Measurements from ENCODE around the gene CHD5.

The CHD5 gene

GRCh38 chr1:6172549-6172948, 7.6 kb downstream of the CHD5 start:
- TF ChIP-seq CTCF (IDR thresholded peaks at IDR 0.05; ENCODE audit: borderline replicate concordance, insufficient read depth, low read depth, low read length) = no peak
- no peak overlapping the region for H3K4me3 ChIP-seq (ENCODE audit: low read depth, low read length)

- TF ChIP-seq CTCF (IDR thresholded peaks at IDR 0.05; ENCODE audit: borderline replicate concordance, insufficient read depth, low read depth, low read length) = no peak
- no peak overlapping the region for H3K4me3 ChIP-seq (ENCODE audit: low read depth, low read length)
Measured at GRCh38 chr1:6171548-6172124, 8.5 kb downstream of the CHD5 start.

GRCh38 chr1:6170742-6171201, 9.3 kb downstream of the CHD5 start:
- no peak for TF ChIP-seq CTCF (IDR thresholded peaks at IDR 0.05; ENCODE audit: borderline replicate concordance, insufficient read depth, low read depth, low read length)
- H3K4me3 ChIP-seq (ENCODE audit: low read depth, low read length) = no peak overlapping the region

- no peak overlapping the region for H3K4me3 ChIP-seq (ENCODE audit: low read depth, low read length)
- TF ChIP-seq CTCF (IDR thresholded peaks at IDR 0.05; ENCODE audit: borderline replicate concordance, insufficient read depth, low read depth, low read length) = no peak
Measured at GRCh38 chr1:6170116-6170741, 9.9 kb downstream of the CHD5 start.

GRCh38 chr1:6168947-6169586, 11.1 kb downstream of the CHD5 start:
- no peak overlapping the region for H3K4me3 ChIP-seq (ENCODE audit: low read depth, low read length)
- no peak for TF ChIP-seq CTCF (IDR thresholded peaks at IDR 0.05; ENCODE audit: borderline replicate concordance, insufficient read depth, low read depth, low read length)

GRCh38 chr1:6167391-6168303, 12.5 kb downstream of the CHD5 start:
- no peak overlapping the region for H3K4me3 ChIP-seq (ENCODE audit: low read depth, low read length)
- no peak for TF ChIP-seq CTCF (IDR thresholded peaks at IDR 0.05; ENCODE audit: borderline replicate concordance, insufficient read depth, low read depth, low read length)

Data from GM12875 (cell line).